Measurements from ENCODE around the gene STT3B. TPM values are rescaled to one million over a fixed set of nuclear protein-coding genes. Genes with fewer than 3 reads are reported as not detected.

The STT3B gene
- total and polyA plus RNA-seq, 2 of the 4 experiments (the other 2 are of a cell fraction), result 45.5 to 86.4 TPM

- H3K9me1 ChIP-seq (ENCODE audit: insufficient read depth, low read length), result peaks cover 6% of the 10 kb centered on the region; the same call in 1 of the 2 replicates
- WGBS, 2 experiments (ENCODE audit: extremely low coverage in 2 of 2, insufficient read length in 1 of 2), result no CpG with 5 or more reads among the region's 1 CpG
- no peak overlapping the region for H2BK15ac ChIP-seq (ENCODE audit: low read depth, low read length)
- H4K20me1 ChIP-seq (ENCODE audit: insufficient read depth, low read length), result peaks cover 55% of the 10 kb centered on the region
- H3K14ac ChIP-seq (replicated peaks; ENCODE audit: low read depth, low read length), result no peak overlapping the region
- no peak overlapping the region for H3K56ac ChIP-seq (ENCODE audit: extremely low read depth, insufficient read depth, low read length)
- H3K9ac ChIP-seq (ENCODE audit: low read depth, low read length), result no peak overlapping the region
- intact Hi-C loops (cut with micrococcal nuclease) (no loop called here), dilution Hi-C loops (cut with HindIII; ENCODE audit: low sequenced_read_pairs, unreplicated experiment) (no loop called here), in situ Hi-C loops (cut with MboI; ENCODE audit: low sequenced_read_pairs) (no loop called here)
- no peak overlapping the region for H4K8ac ChIP-seq (ENCODE audit: low read depth in 2 of 2, low read length in 2 of 2)
- no peak overlapping the region for H3K27ac ChIP-seq (ENCODE audit: insufficient read depth, low read length)
- no peak overlapping the region for H3K18ac ChIP-seq (ENCODE audit: low read depth, low read length)
- no peaks in the 10 kb centered on the region for H3K27me3 ChIP-seq (ENCODE audit: control insufficient read depth, insufficient read depth, low read length)
- H2AK9ac ChIP-seq (replicated peaks; ENCODE audit: low read depth, low read length, poor library complexity), result no peak overlapping the region
- H3K9me3 ChIP-seq (ENCODE audit: control insufficient read depth, insufficient read depth, low read length), result no peaks in the 10 kb centered on the region
- H2AFZ ChIP-seq (replicated peaks; ENCODE audit: low read length, poor library complexity), result no peak overlapping the region
- H3K79me1 ChIP-seq (ENCODE audit: low read depth in 1 of 2, low read length in 2 of 2), result peaks cover 12 to 47% of the 10 kb centered on the region in 2 experiments
- H4K5ac ChIP-seq (ENCODE audit: low read depth, low read length), result no peak overlapping the region
- H3K4me2 ChIP-seq (ENCODE audit: low read depth, low read length), result no peak overlapping the region
- no peak overlapping the region for H2BK120ac ChIP-seq (ENCODE audit: low read depth, low read length)
- CTCF ChIA-PET, result interaction anchor here (1.1 kb wide), 1 partner anchor 18 kb away, joined by 4 read pairs; no protein-coding TSS in a partner anchor
- no peak overlapping the region for H3K4me3 ChIP-seq (ENCODE audit: insufficient read depth, low read depth, low read length)
- DNase-seq, result no peak
- ATAC-seq (ENCODE audit: low read depth), result no peak
- no peak overlapping the region for H3K23ac ChIP-seq (ENCODE audit: low read depth, low read length)
- no peaks in the 10 kb centered on the region for H3K36me3 ChIP-seq (ENCODE audit: control insufficient read depth, insufficient read depth, low read length)
- POLR2A ChIA-PET (ENCODE audit: unreplicated experiment), result no interaction called here
- H2AK5ac ChIP-seq (ENCODE audit: low read depth, low read length), result no peak overlapping the region
- no peak overlapping the region for H2BK20ac ChIP-seq (ENCODE audit: low read depth, low read length)
- no peak overlapping the region for H4K91ac ChIP-seq (ENCODE audit: insufficient read depth, low read depth, low read length)
- H2BK5ac ChIP-seq (ENCODE audit: low read depth, low read length, poor library complexity, severe bottlenecking), result no peak overlapping the region
- no peak for TF ChIP-seq ELK1 (IDR thresholded peaks at IDR 0.05; ENCODE audit: borderline replicate concordance, low read depth, low read length)
- TF ChIP-seq CEBPB (IDR thresholded peaks at IDR 0.05; ENCODE audit: low read depth, low read length), result no peak
- no peak for TF ChIP-seq RAD21 (IDR thresholded peaks at IDR 0.05; ENCODE audit: low read length)
- TF ChIP-seq MAFK (IDR thresholded peaks at IDR 0.05; ENCODE audit: low read depth, low read length), result no peak
- BruUV-seq (replicated peaks), result no TSS peak
- H3K4ac ChIP-seq (ENCODE audit: low read depth, low read length), result no peak overlapping the region
- H3K4me1 ChIP-seq (ENCODE audit: control insufficient read depth, insufficient read depth, low read length), result no peaks in the 10 kb centered on the region
These were observed 35.9 kb downstream of the STT3B start for GRCh38 chr3:31568649-31569048.
